Natural killer cell (primary cell): ENCODE results near the gene PEPD. TPM values are rescaled to one million over a fixed set of nuclear protein-coding genes. Genes with fewer than 3 reads are reported as not detected.

Source experiments
- ATAC-seq, 3 donors: fragments of 150-1000 bp in 2 of 3; fragments of 200-7000 bp in 1 of 3; cut with Tn5 transposase; 1 replicate in 1 of 3; 2 replicates in 2 of 3; pipeline ENCODE4 v1.10.0; 2021; ENCODE audit warnings: mild to moderate bottlenecking in 2 of 3, moderate library complexity in 2 of 3
- DNase-seq, 2 donors: peaks; one replicate each; pipeline versions ENCODE4 v3.0.0 to v3.0.0-alpha.2; 2013 to 2021; ENCODE audit warnings: mixed read lengths in 1 of 2
- H3K27ac ChIP-seq: one replicate; pipeline ENCODE4 v1.5.1; 2013; ENCODE audit warnings: mild to moderate bottlenecking, low read length
- H3K27me3 ChIP-seq: one replicate; pipeline ENCODE4 v1.6.1; 2013; ENCODE audit warnings: low read length; ENCODE audit not compliant: control insufficient read depth, insufficient read depth
- H3K36me3 ChIP-seq: one replicate; pipeline ENCODE4 v1.6.1; 2013; ENCODE audit warnings: low read length; ENCODE audit not compliant: control insufficient read depth, insufficient read depth
- H3K4me1 ChIP-seq: one replicate; pipeline ENCODE4 v1.6.1; 2013; ENCODE audit warnings: low read length; ENCODE audit not compliant: control insufficient read depth, insufficient read depth
- H3K4me3 ChIP-seq: one replicate; pipeline ENCODE4 v1.5.1; 2013; ENCODE audit warnings: low read length
- H3K9me3 ChIP-seq: one replicate; pipeline ENCODE4 v1.6.1; 2013; ENCODE audit warnings: low read length; ENCODE audit not compliant: control insufficient read depth, insufficient read depth
- H3K27ac Mint-ChIP-seq, 2 donors: one replicate each; pipeline ENCODE4 v1.8.0; 2022; ENCODE audit warnings: mild to moderate bottlenecking in 2 of 2, mixed read lengths in 2 of 2, moderate library complexity in 1 of 2
- H3K27me3 Mint-ChIP-seq, 2 donors: one replicate each; pipeline ENCODE4 v1.8.0; 2022; ENCODE audit warnings: low read depth in 2 of 2, mixed read lengths in 2 of 2
- H3K36me3 Mint-ChIP-seq: one replicate; pipeline ENCODE4 v1.8.0; 2022; ENCODE audit warnings: mixed read lengths
- H3K4me1 Mint-ChIP-seq, 2 donors: one replicate each; pipeline ENCODE4 v1.8.0; 2022; ENCODE audit warnings: mixed read lengths in 2 of 2
- H3K4me3 Mint-ChIP-seq: one replicate; pipeline ENCODE4 v1.8.0; 2022; ENCODE audit warnings: mild to moderate bottlenecking, moderate library complexity, mixed read lengths
- H3K9me3 Mint-ChIP-seq, 2 donors: one replicate each; pipeline ENCODE4 v1.8.0; 2022; ENCODE audit warnings: mixed read lengths in 2 of 2
- CTCF ChIP-seq: fragments of 200-600 bp; IDR thresholded peaks from one replicate; pipeline ENCODE4 v1.8.0; 2022; ENCODE audit warnings: antibody characterized with exemption
- WGBS: methylation state at CpG from one replicate; pipeline ENCODE4 v1.1.7; 2013; ENCODE audit warnings: missing lambda C conversion rate; ENCODE audit not compliant: insufficient coverage; 5-methylcytosine and 5-hydroxymethylcytosine counted together
- intact Hi-C: fragments of 100-400 bp; cut with micrococcal nuclease; formaldehyde crosslinking; loops from one replicate; pipeline ENCODE4 v1.14.2; 2022
- total RNA-seq, 4 donors: library from RNA; stranded (reverse); fragments of 120-200 nt in 1 of 4; gene quantifications; one replicate each; pipeline versions ENCODE4 v1.2.3 to v1.2.4, GENCODE V29; 2013 to 2022

The PEPD gene
- total RNA-seq, 3 donors from 2014 or later (not counting 1 experiment from before 2014, with no cell fraction given) = 33.9 to 42.2 (median 40.9) TPM

GRCh38 chr19:33552191-33552927 lies 30.8 kb upstream of the PEPD start:
- no peaks in the 10 kb centered on the region for H3K4me1 Mint-ChIP-seq
- TF ChIP-seq CTCF = no peak

GRCh38 chr19:33551676-33552075 lies 30.1 kb upstream of the PEPD start:
- Mint-ChIP-seq H3K4me3 (no peak overlapping the region), H3K27me3 (peaks cover 0 to 3% of the 10 kb centered on the region in 2 donors), H3K36me3 (no peaks in the 10 kb centered on the region), H3K9me3 (no peaks in the 10 kb centered on the region), H3K27ac (no peak overlapping the region), H3K4me1 (no peaks in the 10 kb centered on the region)
- no peaks in the 10 kb centered on the region for H3K4me1 ChIP-seq
- DNase-seq (no peak), ATAC-seq (no peak)
- WGBS = 84% methylated on average over 6 of the region's 6 CpGs
- intact Hi-C loops = no loop called here
- no peak overlapping the region for H3K4me3 ChIP-seq
- no peak for TF ChIP-seq CTCF
- H3K9me3 ChIP-seq = no peaks in the 10 kb centered on the region
- H3K27me3 ChIP-seq = no peaks in the 10 kb centered on the region
- H3K27ac ChIP-seq = no peak overlapping the region
- H3K36me3 ChIP-seq = no peaks in the 10 kb centered on the region

More at GRCh38 chr19:33552191-33552927, 30.8 kb upstream of the PEPD start:
- H3K4me3 ChIP-seq = no peak overlapping the region
- no peaks in the 10 kb centered on the region for H3K27me3 Mint-ChIP-seq
- no peak for DNase-seq
- no peaks in the 10 kb centered on the region for H3K4me1 ChIP-seq
- H3K9me3 Mint-ChIP-seq = no peaks in the 10 kb centered on the region
- H3K27ac ChIP-seq = no peak overlapping the region
- H3K4me3 Mint-ChIP-seq = no peak overlapping the region
- H3K36me3 ChIP-seq = no peaks in the 10 kb centered on the region
- no peak for ATAC-seq
- WGBS = 90% methylated on average over 17 of the region's 18 CpGs
- no peaks in the 10 kb centered on the region for H3K27me3 ChIP-seq
- no peaks in the 10 kb centered on the region for H3K9me3 ChIP-seq
- intact Hi-C loops = no loop called here
- no peak overlapping the region for H3K27ac Mint-ChIP-seq
- H3K36me3 Mint-ChIP-seq = no peaks in the 10 kb centered on the region

- Histone ChIP-seq H3K4me3 (no peak overlapping the region), H3K4me1 (no peaks in the 10 kb centered on the region), H3K9me3 (no peaks in the 10 kb centered on the region), H3K27me3 (no peaks in the 10 kb centered on the region), H3K36me3 (no peaks in the 10 kb centered on the region), H3K27ac (no peak overlapping the region)
- Mint-ChIP-seq H3K4me3 (no peak overlapping the region), H3K36me3 (no peaks in the 10 kb centered on the region), H3K27me3 (peaks cover 0 to 4% of the 10 kb centered on the region in 2 donors), H3K4me1 (no peaks in the 10 kb centered on the region), H3K9me3 (no peaks in the 10 kb centered on the region), H3K27ac (no peak overlapping the region)
- DNase-seq (no peak), ATAC-seq (no peak)
- intact Hi-C loops = no loop called here
- 79% methylated on average over 5 of the region's 5 CpGs for WGBS
- TF ChIP-seq CTCF = no peak
Observed at GRCh38 chr19:33550768-33551167, 29.2 kb upstream of the PEPD start.

- no peak for ATAC-seq
- H3K27ac ChIP-seq = no peak overlapping the region
- no peaks in the 10 kb centered on the region for H3K9me3 ChIP-seq
- no peaks in the 10 kb centered on the region for H3K36me3 ChIP-seq
- peaks cover 0 to 6% of the 10 kb centered on the region in 2 donors for H3K27me3 Mint-ChIP-seq
- H3K27me3 ChIP-seq = no peaks in the 10 kb centered on the region
- no peaks in the 10 kb centered on the region for H3K9me3 Mint-ChIP-seq
- DNase-seq = no peak
- intact Hi-C loops = no loop called here
- TF ChIP-seq CTCF = no peak
- H3K4me3 Mint-ChIP-seq = no peak overlapping the region
- WGBS = 79% methylated on average over 3 of the region's 3 CpGs
- no peak overlapping the region for H3K4me3 ChIP-seq
- H3K36me3 Mint-ChIP-seq = no peaks in the 10 kb centered on the region
- no peaks in the 10 kb centered on the region for H3K4me1 Mint-ChIP-seq
- H3K4me1 ChIP-seq = no peaks in the 10 kb centered on the region
- no peak overlapping the region for H3K27ac Mint-ChIP-seq
Observed at GRCh38 chr19:33547676-33548075, 26.1 kb upstream of the PEPD start.
